HG03565 (cell line): Measurements from ENCODE around the gene SEPTIN8.

Source experiments
- ATAC-seq: cut with Tn5 transposase; IDR thresholded peaks from one replicate; pipeline ENCODE4 v1.9.1; 2021; ENCODE audit warnings: mild to moderate bottlenecking, moderate library complexity; ENCODE audit not compliant: unreplicated experiment

The SEPTIN8 gene

DNA sequence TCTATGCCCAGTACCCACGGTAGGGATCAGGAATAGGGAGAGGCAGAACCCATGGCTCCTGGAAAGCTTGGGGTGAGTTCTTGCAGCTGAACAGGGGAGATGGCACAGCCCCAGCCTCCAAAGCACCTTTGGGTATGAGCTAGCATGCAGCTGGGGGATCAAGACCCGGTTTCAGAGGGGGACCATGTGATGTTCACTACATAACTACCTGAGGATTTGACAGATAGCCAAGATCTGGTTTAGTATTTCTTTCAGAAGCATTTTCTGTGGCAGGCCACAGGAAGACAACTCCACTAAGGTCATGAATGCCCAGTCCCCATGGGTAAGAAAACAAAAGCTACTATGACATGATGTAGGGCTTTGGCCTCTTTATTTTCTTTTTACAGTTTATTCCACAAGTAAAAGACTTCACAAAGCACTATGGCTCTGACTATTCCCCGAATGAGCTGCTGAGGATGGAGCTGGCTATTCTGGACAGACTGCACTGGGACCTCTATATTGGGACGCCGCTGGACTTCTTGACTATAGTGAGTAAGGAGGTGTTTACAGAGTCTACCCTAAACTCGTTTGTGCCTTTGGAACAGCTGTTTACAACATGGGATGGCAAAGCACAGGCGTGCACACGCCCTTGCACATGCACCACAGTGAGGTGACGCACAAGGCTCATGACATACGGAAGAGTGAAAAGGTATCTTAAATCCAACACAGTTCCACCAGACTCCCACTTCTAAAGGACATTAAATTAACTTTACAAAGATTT lies 26.4 kb downstream of the SEPTIN8 start:
- no peak for ATAC-seq

DNA sequence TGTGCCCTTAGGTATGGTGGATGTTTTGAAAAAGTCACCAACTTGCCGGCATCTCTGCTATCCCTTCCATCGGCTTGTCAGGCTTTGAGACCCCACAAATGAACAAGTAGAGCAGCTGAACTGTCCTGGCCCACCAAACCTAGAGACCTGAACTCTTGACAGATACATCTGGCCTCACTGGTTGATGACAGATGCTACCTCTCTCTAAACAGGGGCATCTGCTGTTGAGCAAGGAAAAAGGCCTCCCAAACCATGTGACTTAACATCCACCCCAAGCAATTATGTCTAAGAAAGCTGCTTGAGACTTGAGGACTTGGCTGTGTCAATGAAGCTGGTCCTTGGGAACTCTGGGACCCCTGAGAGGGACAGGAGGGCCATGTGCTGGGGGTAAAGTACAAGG lies 27.5 kb downstream of the SEPTIN8 start:
- ATAC-seq, result no peak

DNA sequence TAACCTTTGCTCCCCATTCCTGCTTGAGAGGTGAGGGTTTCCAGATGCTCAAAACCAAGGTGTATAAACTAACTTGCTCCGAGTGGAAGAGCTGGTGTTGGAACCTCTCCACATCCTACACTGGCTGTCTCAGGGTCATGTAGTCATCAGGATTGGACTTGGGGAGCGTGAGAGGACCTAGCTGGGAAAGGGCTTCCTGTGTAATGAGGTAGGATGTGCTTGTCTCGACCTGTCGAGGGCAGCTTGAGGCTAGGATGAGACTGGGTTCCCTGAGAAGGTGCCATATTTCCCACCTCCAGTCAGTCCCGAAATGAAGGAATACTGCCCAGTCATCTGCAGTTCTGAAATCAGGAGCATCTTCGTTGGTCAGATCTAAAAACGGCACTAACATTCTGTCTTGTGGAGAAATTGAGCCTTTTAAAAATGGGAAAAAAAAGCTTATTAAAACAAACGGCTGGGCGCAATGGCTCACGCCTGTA lies 28.5 kb downstream of the SEPTIN8 start:
- no peak for ATAC-seq

DNA sequence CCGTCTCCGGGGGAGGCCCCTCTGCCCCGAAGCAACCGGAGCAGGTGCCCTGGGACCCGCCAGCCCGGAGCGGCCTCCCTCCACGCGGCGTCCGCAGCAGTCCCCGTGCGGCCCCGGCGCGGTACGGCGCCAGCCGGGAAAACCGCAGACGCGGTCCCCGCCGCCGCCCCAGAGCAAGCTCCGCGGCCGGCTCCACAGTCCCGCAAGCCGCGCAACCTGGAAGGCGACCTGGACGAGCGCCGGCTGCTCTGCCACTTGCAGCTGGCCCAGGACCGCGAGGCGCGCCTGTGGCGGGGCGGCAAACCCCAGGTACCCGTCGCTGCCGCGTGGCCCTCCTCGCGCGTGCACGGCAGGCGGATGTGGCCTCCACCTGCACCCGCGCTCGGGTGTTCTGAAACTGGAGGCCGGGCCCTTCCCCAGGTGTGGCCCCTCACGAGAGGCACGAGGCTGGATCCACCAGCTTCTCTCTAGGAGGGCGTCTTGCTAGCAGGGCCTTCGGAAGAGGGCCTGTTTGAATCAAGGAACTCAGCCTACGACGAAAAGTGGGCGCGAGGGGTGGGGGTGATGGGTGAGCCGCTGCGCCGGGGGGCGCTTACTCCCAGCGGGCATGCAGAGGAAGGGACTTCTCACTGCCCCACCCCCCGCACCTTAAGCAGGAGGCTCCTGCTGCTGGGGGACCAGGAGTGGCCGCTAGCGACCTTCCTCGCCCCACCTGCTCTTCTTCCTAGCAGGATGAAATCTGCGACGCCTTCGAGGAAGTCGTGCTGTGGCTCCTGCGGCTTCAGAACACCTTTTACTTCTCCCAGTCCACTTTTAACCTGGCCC lies 29.2 kb downstream of the SEPTIN8 start:
- no peak for ATAC-seq

DNA sequence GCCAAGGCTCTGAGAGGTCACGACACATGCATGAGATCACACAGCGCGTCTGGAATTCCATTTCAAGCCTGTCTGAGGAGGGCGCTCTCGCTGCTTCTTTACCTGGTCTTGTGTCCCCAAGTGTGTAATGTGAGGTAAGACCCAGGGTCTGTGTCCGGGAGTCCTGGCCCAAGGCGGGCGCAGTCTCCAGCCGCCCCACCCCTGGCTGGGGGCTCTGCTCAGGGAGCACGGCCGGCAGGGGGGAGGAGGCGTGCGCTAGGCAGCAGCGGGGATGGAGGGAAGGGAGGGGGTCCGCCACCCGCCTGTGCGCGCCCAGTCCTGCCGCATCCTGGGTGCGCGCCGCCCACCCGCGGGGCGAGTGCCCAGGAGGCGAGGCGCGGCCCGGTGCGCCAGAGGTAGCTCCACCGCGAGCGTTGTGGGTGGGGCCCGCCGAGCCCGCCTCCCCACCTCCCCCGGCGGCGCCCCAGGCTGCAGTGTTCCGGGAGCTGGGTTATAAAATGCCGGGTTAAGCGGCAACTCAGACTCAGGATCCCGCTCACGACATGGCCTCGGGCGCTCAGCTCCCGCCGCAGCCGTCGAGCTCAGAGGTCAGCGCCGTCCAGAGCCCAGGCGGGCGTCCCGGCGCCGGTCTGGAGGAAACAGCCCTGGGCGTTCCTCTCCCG lies 30.0 kb downstream of the SEPTIN8 start, which contains the start of gene CCNI2:
Gene CCNI2 (plus strand): TSS at position 473 of the 662 bp plus-strand sequence. CDS start 70 bp downstream, at position 543.
- no peak for ATAC-seq

DNA sequence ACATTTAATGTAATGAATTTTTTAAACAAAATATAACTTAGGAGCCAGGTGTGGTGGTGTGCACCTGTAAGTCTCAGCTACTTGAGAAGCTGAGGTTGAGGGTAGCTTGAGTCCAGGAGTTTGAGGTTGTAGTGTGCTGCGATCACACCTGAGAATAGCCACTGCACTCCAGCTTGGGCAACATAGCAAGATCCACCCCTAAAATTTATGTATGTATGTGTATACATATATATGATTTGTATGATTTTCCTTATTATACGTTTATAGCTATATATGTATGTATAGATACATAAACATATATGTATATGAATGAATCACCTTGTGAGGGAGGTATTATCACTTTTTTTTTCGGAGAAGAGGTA lies 30.5 kb downstream of the SEPTIN8 start:
- ATAC-seq, result no peak

DNA sequence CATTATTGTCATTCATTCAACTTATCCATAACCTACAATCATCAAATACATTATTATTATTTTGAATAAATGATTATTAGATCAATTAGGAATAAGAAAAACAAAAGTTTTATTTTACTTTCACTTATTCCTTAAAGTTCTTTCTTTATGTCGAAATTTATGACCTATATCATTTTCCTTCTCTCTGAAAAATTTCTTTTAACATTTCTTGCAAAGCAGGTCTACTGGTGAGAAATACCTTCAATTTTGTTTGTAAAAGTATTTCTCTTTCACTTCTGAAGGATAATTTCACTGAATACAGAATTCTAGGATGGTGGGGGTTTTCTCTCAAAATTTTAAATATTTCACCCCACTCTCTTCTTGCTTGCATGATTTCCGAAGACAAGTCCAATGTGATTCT lies 32.4 kb downstream of the SEPTIN8 start:
- no peak for ATAC-seq

DNA sequence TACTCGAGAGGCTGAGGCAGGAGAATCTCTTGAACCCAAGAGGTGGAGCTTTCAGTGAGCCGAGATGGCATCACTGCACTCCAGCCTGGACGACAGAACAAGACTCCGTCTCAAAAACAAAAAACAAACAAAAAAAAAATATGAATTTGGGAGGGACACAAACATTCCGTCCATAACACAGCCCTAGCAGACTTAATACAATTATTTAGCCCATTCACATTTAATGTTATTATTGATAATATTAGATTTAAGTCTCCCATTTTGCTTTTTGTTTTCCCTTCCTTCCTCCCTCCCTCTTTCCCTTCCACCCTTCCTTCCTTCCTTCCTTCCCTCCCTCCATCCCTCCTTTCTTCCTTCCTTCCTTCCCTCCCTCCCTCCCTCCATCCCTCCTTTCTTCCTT lies 34.4 kb downstream of the SEPTIN8 start:
- ATAC-seq, result no peak

DNA sequence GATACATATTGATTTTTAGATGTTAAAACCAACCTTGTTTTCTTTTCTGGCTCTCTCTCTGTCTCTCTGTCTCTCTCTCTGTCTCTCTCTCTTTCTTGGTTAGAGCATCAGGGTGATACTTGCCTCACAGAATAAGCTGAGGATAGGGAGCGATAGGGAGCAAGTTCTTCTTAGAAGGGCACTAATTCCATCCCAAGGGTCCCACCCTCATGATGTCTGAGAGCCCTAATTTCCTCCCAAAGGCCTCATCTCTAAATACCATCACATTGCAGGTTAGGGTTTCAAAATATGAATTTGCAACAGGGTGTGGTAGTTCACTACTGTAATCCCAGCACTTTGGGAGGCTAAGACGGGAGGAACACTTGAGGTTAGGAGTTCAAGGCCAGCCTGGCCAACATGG lies 34.9 kb downstream of the SEPTIN8 start:
- ATAC-seq, result no peak

DNA sequence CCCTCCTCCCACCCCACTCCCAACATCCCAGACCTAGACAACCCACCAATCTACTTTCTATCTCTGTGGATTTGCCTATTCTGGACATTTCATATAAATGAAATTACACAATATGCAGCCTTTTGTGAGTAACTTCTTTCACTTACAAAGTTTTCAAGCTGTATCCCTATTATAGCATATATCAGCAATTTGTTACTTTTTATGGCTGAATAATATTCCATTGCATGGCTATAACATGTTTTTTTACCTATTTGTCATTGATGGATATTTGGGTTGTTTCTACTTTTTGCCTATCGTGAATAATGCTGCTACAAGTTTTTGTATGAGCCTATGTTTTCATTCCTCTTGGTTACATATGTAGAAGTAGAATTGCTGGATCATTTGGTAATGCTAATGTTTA lies 37.8 kb downstream of the SEPTIN8 start:
- ATAC-seq, result no peak

DNA sequence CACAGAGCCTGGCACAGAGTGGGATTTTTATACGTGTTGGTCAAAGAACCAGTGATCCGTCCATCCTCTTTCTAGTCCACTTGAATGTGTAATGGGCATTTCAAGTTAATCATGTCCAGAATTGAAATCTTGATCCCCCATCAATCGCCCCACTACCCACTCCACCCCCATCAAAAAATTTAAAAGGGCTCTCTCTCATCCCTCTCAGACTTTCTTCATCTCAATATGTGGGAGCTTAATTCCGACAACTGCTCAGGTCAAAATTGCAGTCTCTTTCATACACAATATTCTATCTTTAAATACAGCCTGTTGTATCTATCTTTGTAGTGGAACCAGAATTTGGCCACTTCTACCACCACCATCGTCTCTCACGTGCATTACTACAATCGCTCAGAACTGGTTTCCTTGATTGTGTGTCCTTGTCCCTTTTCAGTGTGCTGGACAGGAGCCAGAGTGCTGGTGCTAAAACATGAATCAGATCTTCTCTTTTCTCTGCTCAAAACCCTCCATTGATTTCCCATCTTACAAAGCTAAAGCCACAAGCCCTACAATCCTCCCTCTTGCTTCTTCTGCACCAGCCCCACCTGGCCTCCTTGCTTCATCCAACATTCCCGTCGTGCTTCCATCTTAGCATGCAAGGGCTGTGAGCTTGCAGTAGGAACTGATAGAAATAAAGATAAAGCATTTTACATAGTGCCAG lies 38.9 kb downstream of the SEPTIN8 start:
- ATAC-seq, result no peak

DNA sequence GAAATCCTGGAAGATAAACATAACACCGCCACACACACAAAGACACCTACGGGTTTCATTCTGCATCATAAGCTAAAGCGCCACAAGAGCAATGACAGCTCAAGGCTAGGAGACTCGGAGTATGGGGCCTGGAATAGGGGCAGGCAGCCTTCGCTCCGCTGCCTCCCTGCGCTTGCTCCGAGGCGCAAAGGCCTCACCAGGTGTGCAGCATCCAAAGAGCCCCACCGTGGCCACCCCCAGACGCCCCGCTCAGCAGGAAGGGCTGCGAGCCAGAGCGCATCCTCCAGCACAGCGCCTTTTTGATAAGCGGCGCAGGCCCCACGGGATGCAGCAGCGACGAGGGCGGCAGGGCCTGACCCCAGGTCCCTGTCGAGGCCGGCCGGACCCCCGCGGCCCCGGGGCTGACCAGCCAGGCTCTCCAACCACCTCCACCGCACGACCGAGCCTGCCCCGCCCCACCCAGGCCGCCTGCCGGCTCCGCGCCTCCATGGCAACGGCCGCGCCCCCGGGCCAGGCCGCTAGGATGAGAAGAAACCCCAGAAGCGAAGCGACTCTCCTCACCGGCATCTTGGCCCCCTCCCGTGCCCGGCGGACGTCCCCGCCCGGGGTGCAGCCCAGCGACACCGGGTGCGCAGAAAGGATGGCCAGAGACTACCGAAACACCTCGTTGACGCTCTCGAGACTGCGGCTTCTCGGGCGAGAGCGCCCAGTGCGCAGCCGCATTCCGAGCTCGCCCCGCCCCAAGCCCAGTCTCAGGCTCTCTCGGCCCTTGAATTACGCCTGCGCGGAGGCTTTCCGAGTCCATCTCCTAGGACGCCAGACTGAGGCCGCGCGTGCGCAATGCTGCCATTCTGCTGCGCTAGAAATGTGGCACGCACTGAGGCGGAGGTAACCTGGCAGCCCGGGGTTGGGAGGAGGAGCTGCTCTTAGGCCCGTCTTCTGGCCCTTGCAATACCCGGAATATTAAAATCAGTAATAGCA lies 39.9 kb downstream of the SEPTIN8 start, which contains the start of gene KIF3A:
Gene KIF3A (minus strand): TSS at position 694 of the 981 bp plus-strand sequence. CDS start 127 bp downstream, at position 567.
- ATAC-seq, result peak; percentile 72

DNA sequence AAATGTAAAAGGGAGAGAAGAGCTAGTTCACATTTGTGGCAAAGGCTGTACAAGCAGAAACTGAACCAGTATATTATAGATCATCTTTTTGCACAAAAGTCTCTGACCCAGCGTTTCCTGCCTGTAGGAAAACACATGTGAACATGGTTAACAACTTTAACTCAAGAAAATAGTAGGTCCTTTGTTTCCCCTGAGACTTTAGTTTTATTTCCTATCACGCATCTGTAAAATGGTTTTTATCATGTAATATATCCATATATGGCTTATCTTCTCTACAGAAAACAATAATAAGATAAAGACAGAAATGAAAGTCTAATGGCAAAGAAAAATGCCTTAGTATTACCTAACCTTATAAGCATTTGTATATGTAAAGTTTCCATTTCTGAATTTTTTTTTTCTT lies 42.4 kb downstream of the SEPTIN8 start:
- ATAC-seq, result no peak

DNA sequence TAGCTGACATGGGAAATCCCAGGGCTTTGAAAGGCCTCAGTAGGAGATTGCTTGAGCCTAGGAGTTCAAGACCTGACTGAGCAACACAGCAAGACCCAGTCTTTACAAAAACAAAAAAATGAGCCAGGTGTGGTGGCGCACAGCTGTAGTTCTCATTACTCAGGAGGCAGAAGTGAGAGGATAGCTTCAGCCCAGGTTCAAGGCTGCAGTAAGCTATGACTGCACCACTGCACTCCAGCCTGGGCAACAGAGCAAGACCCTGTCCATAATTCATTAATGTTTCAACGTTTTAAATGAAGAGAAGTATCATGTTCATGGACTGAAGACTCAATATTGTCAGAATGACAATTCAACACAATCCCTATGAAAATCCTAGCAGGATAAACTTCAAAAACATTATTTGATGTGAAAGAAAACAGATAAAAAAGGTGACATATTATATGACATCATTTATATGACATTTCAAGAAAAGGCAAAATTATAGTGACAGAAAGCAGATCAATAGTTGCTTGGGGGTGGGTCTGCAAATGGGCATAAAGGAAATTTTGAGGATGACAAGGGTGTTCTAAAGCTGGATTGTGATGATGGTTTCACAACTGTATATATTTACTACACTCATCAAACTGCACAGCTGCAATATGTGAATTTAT lies 43.4 kb downstream of the SEPTIN8 start:
- no peak for ATAC-seq

DNA sequence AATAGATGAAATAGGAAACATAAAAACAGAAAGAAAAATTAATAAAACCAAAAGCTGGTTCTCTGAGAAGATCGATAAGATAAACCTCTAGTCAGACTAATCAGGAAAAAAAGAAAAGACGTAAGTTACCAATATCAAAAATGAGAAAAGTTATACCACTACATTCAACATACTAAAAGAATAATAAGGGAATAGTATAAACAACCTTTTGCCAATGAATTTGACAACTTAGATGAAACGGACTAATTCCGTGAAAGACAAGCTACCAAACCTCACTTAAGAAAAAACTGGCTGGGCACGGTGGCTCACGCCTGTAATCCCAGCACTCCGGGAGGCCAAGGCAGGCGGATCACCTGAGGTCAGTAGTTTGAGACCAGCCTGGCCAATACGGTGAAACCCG lies 47.1 kb downstream of the SEPTIN8 start:
- ATAC-seq, result no peak

DNA sequence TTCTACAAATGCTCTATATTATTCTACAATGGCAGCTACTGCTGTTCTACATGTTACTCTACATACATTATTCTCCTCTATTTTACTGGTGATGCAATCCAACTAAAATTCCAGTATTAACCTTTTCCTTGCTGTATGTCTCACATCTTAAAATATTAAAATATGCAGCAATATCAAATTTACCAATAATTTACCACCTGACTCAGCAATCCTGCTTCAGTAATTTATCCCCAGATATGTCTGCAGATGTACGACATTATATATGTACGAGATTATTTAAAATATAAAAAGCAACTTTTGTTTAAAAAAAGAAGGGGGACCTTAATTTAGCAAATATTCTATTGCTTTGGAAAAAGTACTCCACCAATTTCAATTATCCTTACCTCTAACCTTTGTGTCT lies 51.3 kb downstream of the SEPTIN8 start:
- no peak for ATAC-seq

DNA sequence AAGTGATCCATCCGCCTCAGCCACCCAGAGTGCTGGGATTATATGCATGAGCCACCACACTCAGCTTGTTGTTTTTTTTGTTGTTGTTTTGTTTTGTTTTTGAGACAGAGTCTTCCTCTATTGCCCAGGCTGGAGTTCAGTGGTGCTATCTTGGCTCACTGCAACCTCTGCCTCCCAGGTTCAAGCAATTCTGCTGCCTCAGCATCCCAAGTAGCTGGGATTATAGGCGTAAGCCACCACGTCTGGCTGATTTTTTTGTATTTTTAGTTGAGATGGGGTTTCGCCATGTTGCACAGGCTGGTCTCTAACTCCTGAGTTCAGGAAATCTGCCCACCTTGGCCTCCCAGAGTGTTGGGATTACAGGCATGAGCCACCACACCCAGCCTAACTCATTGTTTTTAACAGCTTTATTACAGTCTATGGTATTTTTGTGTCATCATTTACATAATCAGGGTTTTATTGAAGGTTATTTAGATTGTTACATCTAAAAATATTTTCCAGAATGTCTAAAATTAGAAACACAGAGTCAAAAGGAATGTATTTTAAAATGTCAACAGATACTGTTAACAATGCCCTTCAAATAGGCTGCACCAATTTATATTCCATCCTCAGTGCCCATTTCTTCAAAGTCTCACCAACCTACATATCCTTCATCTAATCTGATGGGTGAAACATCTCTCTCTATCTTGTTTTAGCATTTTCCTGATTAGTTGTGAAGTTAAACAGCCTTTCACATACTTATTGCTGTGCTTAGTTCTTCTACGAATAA lies 58.3 kb downstream of the SEPTIN8 start:
- ATAC-seq, result no peak
